ENCODE results near the gene TENM4.

Gene TENM4

DNA sequence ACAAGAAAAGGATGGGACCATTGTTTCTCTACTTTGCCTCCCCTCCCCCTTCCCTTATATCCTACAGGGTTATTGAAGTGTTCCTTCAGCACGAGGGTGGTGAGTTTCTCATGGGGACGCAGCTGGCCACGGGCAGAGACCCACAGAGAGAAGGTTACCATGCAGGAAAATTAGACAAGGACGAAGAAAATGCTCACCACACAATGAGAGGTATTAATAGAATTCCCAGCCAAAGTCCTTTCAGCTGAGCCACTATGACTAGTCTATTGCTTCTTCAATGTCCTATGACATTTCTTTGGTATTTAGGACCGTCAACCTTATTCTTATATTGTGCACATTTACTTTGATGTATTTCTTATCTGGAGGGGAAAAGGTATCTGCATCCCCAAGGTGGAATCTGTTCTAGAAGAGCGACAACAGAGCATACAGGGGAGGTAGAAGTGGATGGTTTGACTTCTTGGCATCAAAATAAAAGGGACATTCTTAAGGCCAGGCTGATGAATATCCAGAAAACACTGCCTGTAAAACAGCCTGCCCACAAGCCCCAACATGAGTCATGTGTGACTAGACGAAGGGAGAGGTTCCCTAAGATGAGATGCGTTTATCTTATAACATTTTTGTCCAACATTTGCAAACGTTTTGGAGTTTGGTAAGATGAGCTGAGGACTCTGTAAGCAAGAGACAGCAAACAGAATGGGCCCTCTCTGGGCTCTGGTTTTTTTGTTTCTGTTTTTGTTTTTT lies 656.3 kb downstream of the TENM4 start:
- Histone ChIP-seq H3K9me3 (ENCODE audit: insufficient read depth, low read length, severe bottlenecking) (no peaks in the 10 kb centered on the region), H3K79me2 (ENCODE audit: insufficient read depth, low read length) (no peaks in the 10 kb centered on the region), H3K4me3 (ENCODE audit: low read depth in 1 of 2, low read length in 2 of 2) (no peak overlapping the region), H4K20me1 (ENCODE audit: insufficient read depth, low read length) (no peaks in the 10 kb centered on the region), H2AFZ (ENCODE audit: low read depth, low read length) (no peak overlapping the region), H3K4me1 (ENCODE audit: insufficient read depth, low read length) (no peaks in the 10 kb centered on the region), H3K4me2 (ENCODE audit: insufficient read depth, low read length) (no peak overlapping the region), H3K36me3 (ENCODE audit: insufficient read depth, low read length) (no peaks in the 10 kb centered on the region), H3K27ac (ENCODE audit: low read length) (no peak overlapping the region), H3K9ac (ENCODE audit: low read depth, low read length) (no peak overlapping the region), H3K27me3 (ENCODE audit: insufficient read depth, low read length, poor library complexity) (peaks cover 2% of the 10 kb centered on the region)
- DNase-seq (no peak), ATAC-seq (ENCODE audit: insufficient read depth, low read depth) (no peak)
- TF ChIP-seq, protein P1, sequence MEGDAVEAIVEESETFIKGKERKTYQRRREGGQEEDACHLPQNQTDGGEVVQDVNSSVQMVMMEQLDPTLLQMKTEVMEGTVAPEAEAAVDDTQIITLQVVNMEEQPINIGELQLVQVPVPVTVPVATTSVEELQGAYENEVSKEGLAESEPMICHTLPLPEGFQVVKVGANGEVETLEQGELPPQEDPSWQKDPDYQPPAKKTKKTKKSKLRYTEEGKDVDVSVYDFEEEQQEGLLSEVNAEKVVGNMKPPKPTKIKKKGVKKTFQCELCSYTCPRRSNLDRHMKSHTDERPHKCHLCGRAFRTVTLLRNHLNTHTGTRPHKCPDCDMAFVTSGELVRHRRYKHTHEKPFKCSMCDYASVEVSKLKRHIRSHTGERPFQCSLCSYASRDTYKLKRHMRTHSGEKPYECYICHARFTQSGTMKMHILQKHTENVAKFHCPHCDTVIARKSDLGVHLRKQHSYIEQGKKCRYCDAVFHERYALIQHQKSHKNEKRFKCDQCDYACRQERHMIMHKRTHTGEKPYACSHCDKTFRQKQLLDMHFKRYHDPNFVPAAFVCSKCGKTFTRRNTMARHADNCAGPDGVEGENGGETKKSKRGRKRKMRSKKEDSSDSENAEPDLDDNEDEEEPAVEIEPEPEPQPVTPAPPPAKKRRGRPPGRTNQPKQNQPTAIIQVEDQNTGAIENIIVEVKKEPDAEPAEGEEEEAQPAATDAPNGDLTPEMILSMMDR (IDR thresholded peaks at IDR 0.05; ENCODE audit: borderline replicate concordance, extremely low read depth, low read length, poor library complexity, severe bottlenecking), result no peak
- no peak for TF ChIP-seq EZH2 (IDR thresholded peaks at IDR 0.05; ENCODE audit: borderline replicate concordance, low read depth, low read length, severe bottlenecking)

DNA sequence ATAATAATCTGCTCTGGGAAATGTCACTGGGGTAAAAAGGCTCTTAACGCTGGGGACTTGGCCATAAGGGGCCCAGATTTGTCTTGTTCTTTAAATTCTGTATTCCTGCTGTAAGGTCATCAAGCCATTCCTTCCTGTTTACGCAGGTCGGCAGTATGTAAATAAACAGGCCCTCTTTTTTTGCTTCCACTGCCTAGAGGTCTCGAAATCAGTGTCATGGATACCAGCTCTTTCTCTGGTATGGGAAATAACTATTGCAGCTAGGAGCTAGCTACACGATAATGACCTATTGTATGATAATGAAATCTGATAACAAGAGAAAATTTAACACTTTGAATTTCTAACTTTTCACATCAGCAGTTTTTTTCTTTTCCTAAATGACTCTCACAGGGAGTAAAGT lies 657.0 kb downstream of the TENM4 start:
- H3K27me3 ChIP-seq (ENCODE audit: insufficient read depth, low read length, poor library complexity), result peaks cover 2% of the 10 kb centered on the region
- no peaks in the 10 kb centered on the region for H3K9me3 ChIP-seq (ENCODE audit: insufficient read depth, low read length, severe bottlenecking)
- no peaks in the 10 kb centered on the region for H4K20me1 ChIP-seq (ENCODE audit: insufficient read depth, low read length)
- no peak overlapping the region for H3K9ac ChIP-seq (ENCODE audit: low read depth, low read length)
- no peak for DNase-seq
- no peak overlapping the region for H2AFZ ChIP-seq (ENCODE audit: low read depth, low read length)
- H3K36me3 ChIP-seq (ENCODE audit: insufficient read depth, low read length), result no peaks in the 10 kb centered on the region
- ATAC-seq (ENCODE audit: insufficient read depth, low read depth), result no peak
- H3K79me2 ChIP-seq (ENCODE audit: insufficient read depth, low read length), result no peaks in the 10 kb centered on the region
- TF ChIP-seq EZH2 (IDR thresholded peaks at IDR 0.05; ENCODE audit: borderline replicate concordance, low read depth, low read length, severe bottlenecking), result no peak
- TF ChIP-seq, protein P1 (IDR thresholded peaks at IDR 0.05; ENCODE audit: borderline replicate concordance, extremely low read depth, low read length, poor library complexity, severe bottlenecking), result no peak
- no peak overlapping the region for H3K27ac ChIP-seq (ENCODE audit: low read length)
- H3K4me1 ChIP-seq (ENCODE audit: insufficient read depth, low read length), result no peaks in the 10 kb centered on the region
- H3K4me3 ChIP-seq (ENCODE audit: low read depth in 1 of 2, low read length in 2 of 2), result no peak overlapping the region
- no peak overlapping the region for H3K4me2 ChIP-seq (ENCODE audit: insufficient read depth, low read length)

DNA sequence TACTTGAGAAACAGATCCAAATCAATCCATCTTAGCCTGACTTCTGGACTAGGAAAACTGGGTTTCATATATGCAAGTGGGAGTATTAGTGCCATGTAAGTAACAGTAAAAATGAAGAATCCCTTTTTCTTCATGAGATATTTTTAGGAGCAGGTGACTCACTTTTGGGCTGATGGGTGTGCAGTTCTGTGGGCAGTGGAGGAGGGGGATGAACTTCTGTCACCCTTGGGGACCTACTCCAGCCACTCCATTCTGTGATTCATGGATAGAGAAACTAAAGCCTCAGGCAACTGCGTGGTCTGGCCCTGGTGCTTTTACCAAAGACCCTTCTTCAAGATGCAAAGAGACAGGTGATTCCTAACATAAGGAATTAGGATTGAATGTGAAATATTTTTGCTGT lies 657.5 kb downstream of the TENM4 start:
- Histone ChIP-seq H3K4me3 (ENCODE audit: low read depth in 1 of 2, low read length in 2 of 2) (no peak overlapping the region), H3K27ac (ENCODE audit: low read length) (no peak overlapping the region), H3K9ac (ENCODE audit: low read depth, low read length) (no peak overlapping the region), H3K9me3 (ENCODE audit: insufficient read depth, low read length, severe bottlenecking) (no peaks in the 10 kb centered on the region), H3K27me3 (ENCODE audit: insufficient read depth, low read length, poor library complexity) (peaks cover under 1% of the 10 kb centered on the region), H4K20me1 (ENCODE audit: insufficient read depth, low read length) (no peaks in the 10 kb centered on the region), H2AFZ (ENCODE audit: low read depth, low read length) (no peak overlapping the region), H3K36me3 (ENCODE audit: insufficient read depth, low read length) (no peaks in the 10 kb centered on the region), H3K4me1 (ENCODE audit: insufficient read depth, low read length) (no peaks in the 10 kb centered on the region), H3K4me2 (ENCODE audit: insufficient read depth, low read length) (no peak overlapping the region), H3K79me2 (ENCODE audit: insufficient read depth, low read length) (no peaks in the 10 kb centered on the region)
- TF ChIP-seq, protein P1 (IDR thresholded peaks at IDR 0.05; ENCODE audit: borderline replicate concordance, extremely low read depth, low read length, poor library complexity, severe bottlenecking), result no peak
- no peak for TF ChIP-seq EZH2 (IDR thresholded peaks at IDR 0.05; ENCODE audit: borderline replicate concordance, low read depth, low read length, severe bottlenecking)
- ATAC-seq (ENCODE audit: insufficient read depth, low read depth) (no peak), DNase-seq (no peak)

All from DND-41 (cell line).